Spleen (tissue), 7 donors: ENCODE data around the gene SLC8A1.

Experiments
- POLR2A ChIP-seq, 3 donors: fragments of 450-650 bp; IDR thresholded peaks; one replicate each; pipeline ENCODE4 v1.5.1; 2017; ENCODE audit warnings: antibody characterized with exemption in 3 of 3, mild to moderate bottlenecking in 1 of 3
- POLR2AphosphoS5 ChIP-seq, 3 donors: sonication (generic); formaldehyde crosslinking; IDR thresholded peaks; one replicate each; pipeline ENCODE4 v1.5.1; 2017; ENCODE audit warnings: antibody characterized with exemption in 3 of 3
- TF ChIP-seq, protein P1 (sequence below), 11 experiments: fragments of 200-600 bp in 7 of 11; fragments of 450-650 bp in 4 of 11; sonication (generic) in 4 of 11; IDR thresholded peaks in 8 of 11; conservative IDR thresholded peaks in 3 of 11; 1 replicate in 7 of 11; 2 replicates in 4 of 11; pipeline versions ENCODE4 v1.4.0 to v1.8.0; 2016 to 2021; ENCODE audit warnings: antibody characterized with exemption in 11 of 11, inconsistent platforms in 4 of 11, mild to moderate bottlenecking in 1 of 11
- donor health status: DM: no; HTN: no; CAD: no; lungs with moderate emphysema.
- donor health status: DM: no; HTN: no; CAD: no.
- donor health status: DM: no; HTN: no; CAD: no.

DNA sequence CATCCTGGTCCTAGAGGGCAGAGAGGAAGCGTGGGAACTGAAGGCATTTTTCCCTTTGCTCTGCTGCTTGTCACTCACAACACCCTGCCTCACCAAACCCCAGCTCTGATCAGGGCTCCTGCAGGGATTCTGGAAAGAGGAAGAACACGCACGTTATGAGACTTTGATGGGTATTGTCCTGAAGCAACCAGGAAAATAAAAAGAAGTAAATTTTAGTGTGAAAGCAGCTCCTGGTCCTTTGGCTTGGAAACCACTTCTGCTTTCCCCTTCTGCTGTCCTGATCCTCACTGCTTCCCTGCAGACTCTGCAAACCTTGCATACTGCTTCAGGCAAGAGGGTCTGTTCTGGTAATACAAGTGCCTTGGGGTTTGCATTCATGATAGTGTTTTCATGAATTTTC is 164.1 kb downstream of the SLC8A1 start:
- TF ChIP-seq POLR2AphosphoS5 (IDR thresholded peaks at IDR 0.05), result no peak
- no peak for TF ChIP-seq POLR2A (IDR thresholded peaks at IDR 0.05)
- TF ChIP-seq, protein P1, sequence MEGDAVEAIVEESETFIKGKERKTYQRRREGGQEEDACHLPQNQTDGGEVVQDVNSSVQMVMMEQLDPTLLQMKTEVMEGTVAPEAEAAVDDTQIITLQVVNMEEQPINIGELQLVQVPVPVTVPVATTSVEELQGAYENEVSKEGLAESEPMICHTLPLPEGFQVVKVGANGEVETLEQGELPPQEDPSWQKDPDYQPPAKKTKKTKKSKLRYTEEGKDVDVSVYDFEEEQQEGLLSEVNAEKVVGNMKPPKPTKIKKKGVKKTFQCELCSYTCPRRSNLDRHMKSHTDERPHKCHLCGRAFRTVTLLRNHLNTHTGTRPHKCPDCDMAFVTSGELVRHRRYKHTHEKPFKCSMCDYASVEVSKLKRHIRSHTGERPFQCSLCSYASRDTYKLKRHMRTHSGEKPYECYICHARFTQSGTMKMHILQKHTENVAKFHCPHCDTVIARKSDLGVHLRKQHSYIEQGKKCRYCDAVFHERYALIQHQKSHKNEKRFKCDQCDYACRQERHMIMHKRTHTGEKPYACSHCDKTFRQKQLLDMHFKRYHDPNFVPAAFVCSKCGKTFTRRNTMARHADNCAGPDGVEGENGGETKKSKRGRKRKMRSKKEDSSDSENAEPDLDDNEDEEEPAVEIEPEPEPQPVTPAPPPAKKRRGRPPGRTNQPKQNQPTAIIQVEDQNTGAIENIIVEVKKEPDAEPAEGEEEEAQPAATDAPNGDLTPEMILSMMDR (IDR thresholded peaks at IDR 0.05 in 8 of 11, conservative IDR thresholded peaks at IDR 0.05 in 3 of 11), result no peak
